A673 (cell line): ENCODE data around the gene PGBD5.

Experiments
- CTCF ChIP-seq: fragments of 300-800, 200-600 bp; sonication (generic); conservative IDR thresholded peaks from 2 replicates; pipeline ENCODE4 v1.5.1; 2017; ENCODE audit warnings: low read depth, mild to moderate bottlenecking, antibody characterized with exemption, low read length, moderate library complexity, mixed read lengths
- EZH2 ChIP-seq: fragments of 200-600 bp; sonication (generic); IDR thresholded peaks from 2 replicates; pipeline ENCODE4 v1.6.1; 2017; ENCODE audit warnings: borderline replicate concordance, low read depth, mild to moderate bottlenecking, mixed read lengths, antibody characterized with exemption, low read length; ENCODE audit not compliant: poor library complexity, severe bottlenecking

GRCh38 chr1:230283678-230284077 is 142.5 kb downstream of the PGBD5 start:
- TF ChIP-seq CTCF: no peak
- no peak for TF ChIP-seq EZH2
